Osteocyte (in vitro differentiated cells): ENCODE measurements around the gene GOLPH3. TPM values are rescaled to one million over a fixed set of nuclear protein-coding genes. Genes with fewer than 3 reads are reported as not detected.

Experiments
- DNase-seq: peaks from one replicate; pipeline ENCODE4 v3.0.0; 2021; ENCODE audit warnings: mixed read lengths; ENCODE audit not compliant: unreplicated experiment; ENCODE audit errors: extremely low spot score
- H3K27ac Mint-ChIP-seq: one replicate; pipeline ENCODE4 v1.8.0; 2021; ENCODE audit warnings: mild to moderate bottlenecking, mixed read lengths; ENCODE audit not compliant: unreplicated experiment
- H3K27me3 Mint-ChIP-seq: one replicate; pipeline ENCODE4 v1.8.0; 2021; ENCODE audit warnings: mixed read lengths; ENCODE audit not compliant: unreplicated experiment
- H3K36me3 Mint-ChIP-seq: one replicate; pipeline ENCODE4 v1.8.0; 2021; ENCODE audit warnings: mixed read lengths; ENCODE audit not compliant: unreplicated experiment
- H3K4me1 Mint-ChIP-seq: one replicate; pipeline ENCODE4 v1.8.0; 2021; ENCODE audit warnings: mixed read lengths; ENCODE audit not compliant: unreplicated experiment
- H3K4me3 Mint-ChIP-seq: one replicate; pipeline ENCODE4 v1.8.0; 2021; ENCODE audit warnings: mild to moderate bottlenecking, moderate library complexity, mixed read lengths; ENCODE audit not compliant: unreplicated experiment
- H3K9me3 Mint-ChIP-seq: one replicate; pipeline ENCODE4 v1.8.0; 2021; ENCODE audit warnings: mixed read lengths; ENCODE audit not compliant: unreplicated experiment
- CTCF ChIP-seq: fragments of 200-600 bp; sonication (generic); IDR thresholded peaks from 2 replicates; pipeline ENCODE4 v1.5.0; 2021; ENCODE audit warnings: antibody characterized with exemption, mild to moderate bottlenecking, moderate library complexity
- total RNA-seq: library from RNA; stranded (reverse); gene quantifications from 2 replicates; pipeline ENCODE4 v1.2.1, GENCODE V29; 2021

The GOLPH3 gene
- total RNA-seq, 1 donor from 2014 or later: 91.2 TPM

- Mint-ChIP-seq H3K27ac (no peak overlapping the region), H3K4me1 (peaks cover 44% of the 10 kb centered on the region), H3K4me3 (no peak overlapping the region), H3K9me3 (no peaks in the 10 kb centered on the region), H3K36me3 (peaks cover 3% of the 10 kb centered on the region), H3K27me3 (no peaks in the 10 kb centered on the region)
- no peak for TF ChIP-seq CTCF
- DNase-seq: no peak
These were observed 28.7 kb downstream of the GOLPH3 start for GRCh38 chr5:32145378-32145777.

DNA sequence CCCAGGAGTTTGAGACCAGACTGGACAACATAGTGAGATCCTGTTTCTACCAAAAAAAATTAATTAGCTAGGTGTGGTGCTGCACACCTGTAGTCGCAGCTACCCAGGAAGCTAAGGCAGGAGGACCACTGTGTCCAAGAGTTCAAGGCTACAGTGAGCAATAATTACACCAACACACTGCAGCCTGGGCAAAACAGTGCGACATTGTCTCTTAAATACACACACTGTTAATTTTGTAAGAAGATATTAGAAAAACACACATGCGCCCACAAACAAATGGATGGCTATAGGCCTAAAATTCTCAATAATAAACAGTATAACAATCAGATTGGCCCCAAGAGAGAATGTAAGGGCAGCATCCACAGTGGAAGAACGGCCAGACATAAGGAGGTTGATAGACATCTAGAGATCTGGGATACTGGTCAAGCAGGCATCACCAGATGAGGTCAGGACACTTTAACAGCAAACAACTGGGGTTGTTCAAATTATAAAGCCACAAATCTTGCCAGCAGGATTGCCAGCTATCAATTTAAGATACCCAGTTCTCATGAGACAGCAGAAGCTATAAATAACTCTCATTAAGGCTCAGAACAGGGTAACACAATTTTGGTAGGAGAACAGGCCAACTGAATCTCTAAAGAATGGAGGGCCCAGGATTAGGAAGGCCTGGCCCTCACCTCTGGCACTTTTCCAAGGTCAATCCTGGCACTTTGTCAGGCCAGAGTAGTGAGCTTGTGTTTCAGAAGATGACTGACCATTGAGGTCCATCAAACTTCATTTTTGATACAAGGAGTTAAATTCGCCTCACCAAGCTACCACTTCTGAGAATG is 29.5 kb downstream of the GOLPH3 start:
- no peak overlapping the region for H3K4me3 Mint-ChIP-seq
- peaks cover 7% of the 10 kb centered on the region for H3K36me3 Mint-ChIP-seq
- H3K27ac Mint-ChIP-seq: peak overlapping the region; percentile 13
- no peak for TF ChIP-seq CTCF
- DNase-seq: no peak
- H3K27me3 Mint-ChIP-seq: no peaks in the 10 kb centered on the region
- no peaks in the 10 kb centered on the region for H3K9me3 Mint-ChIP-seq
- H3K4me1 Mint-ChIP-seq: peaks cover 37% of the 10 kb centered on the region

- no peak for DNase-seq
- Mint-ChIP-seq H3K27me3 (no peaks in the 10 kb centered on the region), H3K36me3 (peaks cover 14% of the 10 kb centered on the region), H3K27ac (no peak overlapping the region), H3K4me3 (no peak overlapping the region), H3K4me1 (peaks cover 35% of the 10 kb centered on the region), H3K9me3 (no peaks in the 10 kb centered on the region)
- TF ChIP-seq CTCF: no peak
These were observed 30.3 kb downstream of the GOLPH3 start for GRCh38 chr5:32143617-32144377.

DNA sequence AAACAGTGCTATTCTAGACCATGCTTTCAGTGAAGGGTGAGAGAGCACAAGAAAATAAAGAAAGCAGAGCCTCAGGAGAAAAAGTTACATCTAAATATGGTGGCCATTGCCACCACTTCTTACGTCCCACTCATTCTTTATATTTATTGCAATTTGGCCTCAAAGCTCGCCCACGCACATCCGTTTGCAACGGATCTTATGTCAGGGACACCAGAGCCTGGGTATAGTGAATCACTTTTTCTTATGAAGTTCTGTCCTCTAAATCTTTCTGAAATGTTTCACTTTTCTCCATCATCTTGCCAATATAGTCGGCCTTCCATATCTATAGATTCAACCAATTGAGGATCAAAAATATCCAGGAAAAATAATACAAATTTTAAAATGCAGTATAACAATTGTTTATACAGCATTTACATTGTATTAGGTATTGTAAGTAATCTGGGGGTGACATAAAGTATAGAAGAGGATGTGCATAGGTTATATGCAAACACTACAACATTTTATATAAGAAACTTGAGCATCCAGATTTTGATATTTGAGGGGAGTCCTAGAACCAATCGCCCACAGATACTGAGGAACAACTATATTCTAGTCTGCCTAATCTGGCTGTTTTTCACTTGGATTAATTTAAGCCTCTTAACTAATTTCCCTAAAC is 35.2 kb downstream of the GOLPH3 start:
- Mint-ChIP-seq H3K27me3 (no peaks in the 10 kb centered on the region), H3K36me3 (peaks cover 22% of the 10 kb centered on the region), H3K9me3 (no peaks in the 10 kb centered on the region), H3K27ac (no peak overlapping the region), H3K4me1 (peaks cover 10% of the 10 kb centered on the region), H3K4me3 (no peak overlapping the region)
- no peak for DNase-seq
- no peak for TF ChIP-seq CTCF

DNA sequence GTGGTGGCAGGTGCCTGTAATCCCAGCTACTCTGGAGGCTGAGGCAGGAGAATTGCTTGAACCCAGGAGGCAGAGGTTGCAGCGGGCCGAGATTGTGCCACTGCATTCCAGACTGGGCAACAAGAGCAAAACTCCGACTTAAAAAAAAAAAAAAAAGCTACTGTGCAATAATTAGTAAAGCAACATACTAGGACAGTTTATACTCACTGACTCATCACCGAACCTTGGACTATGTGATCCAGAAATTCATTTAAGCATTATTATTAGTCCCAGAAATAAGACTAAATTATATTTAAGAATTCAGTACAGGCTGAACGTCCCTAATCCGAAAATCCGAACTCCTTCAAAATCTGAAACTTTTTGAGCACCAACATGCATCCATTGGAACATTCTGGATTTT is 37.8 kb downstream of the GOLPH3 start:
- no peak for DNase-seq
- Mint-ChIP-seq H3K36me3 (peaks cover 31% of the 10 kb centered on the region), H3K27me3 (no peaks in the 10 kb centered on the region), H3K4me3 (no peak overlapping the region), H3K9me3 (no peaks in the 10 kb centered on the region), H3K27ac (no peak overlapping the region), H3K4me1 (peaks cover 18% of the 10 kb centered on the region)
- TF ChIP-seq CTCF: no peak
